K562 (cell line): ENCODE results near the gene TRAF7. TPM values are rescaled to one million over a fixed set of nuclear protein-coding genes. Genes with fewer than 3 reads are reported as not detected.

ENCODE experiments used
- ATAC-seq: fragments of 200-7000 bp; cut with Tn5 transposase; 3 replicates; pipeline ENCODE4 v1.9.1; 2020; ENCODE audit warnings: moderate library complexity
- BruUV-seq: library from RNA; stranded (reverse); fragments of 400-500 nt; replicated peaks from 2 replicates; lab custom pipeline; 2021; lab: Mats Ljungman, UMichigan
- CTCF ChIA-PET: fragments of 300-600 bp; formaldehyde crosslinking; extraction: SDS; loops from one replicate; lab custom pipeline; 2021; ENCODE audit warnings: low intra/inter-chr PET ratio; lab: Yijun Ruan, JAX
- POLR2A ChIA-PET: fragments of 300-600, 350-650 bp; sonication (Branson Sonifier 250); formaldehyde crosslinking; extraction: SDS; loops from one replicate; lab custom pipeline; 2021; ENCODE audit warnings: antibody characterized with exemption, inconsistent platforms; lab: Yijun Ruan, JAX
- DNase-seq, 4 experiments: peaks; one replicate each; pipeline versions ENCODE4 v3.0.0 to v3.0.0-alpha.2; 2011 to 2018; ENCODE audit warnings: low spot score in 3 of 4, mixed read lengths in 3 of 4; ENCODE audit errors: extremely low read depth in 1 of 4
- FAIRE-seq: peaks from 2 replicates; lab custom pipeline; 2011; peaks lifted over from hg19 to GRCh38; lab: Jason Lieb, UNC
- H2AFZ ChIP-seq: 2 replicates; pipeline ENCODE4 v1.6.0; 2011; ENCODE audit warnings: low read depth, low read length, control low read depth, inconsistent platforms
- H3K27ac ChIP-seq: fragments of 200-600 bp; 3 replicates; pipeline ENCODE4 v1.8.0; 2011; ENCODE audit warnings: low read depth, mild to moderate bottlenecking, control low read depth, inconsistent platforms, low read length, moderate library complexity, mixed read lengths; ENCODE audit errors: extremely low read depth
- H3K27me3 ChIP-seq, 2 experiments: fragments of 300-600 bp in 1 of 2; 2 replicates in 1 of 2; 3 replicates in 1 of 2; pipeline versions ENCODE4 v1.6.0 to v1.8.0; 2011; ENCODE audit warnings: inconsistent platforms in 2 of 2, low read length in 2 of 2, mild to moderate bottlenecking in 1 of 2, mixed read lengths in 1 of 2, moderate library complexity in 1 of 2; ENCODE audit not compliant: control insufficient read depth in 2 of 2, insufficient read depth in 2 of 2
- H3K36me3 ChIP-seq: fragments of 300-600 bp; 3 replicates; pipeline ENCODE4 v1.8.0; 2011; ENCODE audit warnings: mild to moderate bottlenecking, low read length, inconsistent platforms; ENCODE audit not compliant: control insufficient read depth, insufficient read depth
- H3K4me1 ChIP-seq, 2 experiments: fragments of 200-600 bp in 1 of 2; replicated peaks in 1 of 2; 2 replicates in 1 of 2; 3 replicates in 1 of 2; pipeline versions ENCODE4 v1.5.1 to v1.8.0; 2011; ENCODE audit warnings: inconsistent platforms in 2 of 2, low read length in 2 of 2, mild to moderate bottlenecking in 1 of 2, mixed read lengths in 1 of 2, moderate library complexity in 1 of 2; ENCODE audit not compliant: control insufficient read depth in 2 of 2, insufficient read depth in 2 of 2
- H3K4me2 ChIP-seq: 2 replicates; pipeline ENCODE4 v1.6.1; 2011; ENCODE audit warnings: low read length, control low read depth, inconsistent platforms, mixed read lengths; ENCODE audit not compliant: insufficient read depth
- H3K4me3 ChIP-seq: fragments of 200-600 bp; sonication (generic), shearing (Covaris generic); 2 replicates; pipeline ENCODE4 v1.5.1; 2016; ENCODE audit warnings: control low read depth, inconsistent platforms
- H3K79me2 ChIP-seq: fragments of 200-600 bp; 3 replicates; pipeline ENCODE4 v1.8.0; 2011; ENCODE audit warnings: low read length, inconsistent platforms; ENCODE audit not compliant: control insufficient read depth, insufficient read depth
- H3K9ac ChIP-seq, 2 experiments: 2 replicates each; pipeline versions ENCODE4 v1.6.0 to v1.6.1; 2011; ENCODE audit warnings: low read depth in 2 of 2, low read length in 2 of 2, control low read depth in 1 of 2, inconsistent platforms in 1 of 2, mild to moderate bottlenecking in 1 of 2, mixed read lengths in 1 of 2; ENCODE audit not compliant: insufficient read depth in 1 of 2
- H3K9me1 ChIP-seq: one replicate; pipeline ENCODE4 v1.6.0; 2011; ENCODE audit warnings: inconsistent platforms, mild to moderate bottlenecking, low read length, moderate library complexity; ENCODE audit not compliant: control insufficient read depth, insufficient read depth
- H3K9me3 ChIP-seq: replicated peaks from 2 replicates; pipeline ENCODE4 v1.5.1; 2011; ENCODE audit warnings: low read depth, low read length, inconsistent platforms; ENCODE audit not compliant: control insufficient read depth, insufficient read depth
- H4K20me1 ChIP-seq: replicated peaks from 2 replicates; pipeline ENCODE4 v1.6.1; 2011; ENCODE audit warnings: low read length, inconsistent platforms, mixed read lengths; ENCODE audit not compliant: control insufficient read depth, insufficient read depth
- EWSR1 ChIP-seq: fragments of 450-650 bp; IDR thresholded peaks from 2 replicates; pipeline ENCODE4 v1.6.1; 2018; ENCODE audit warnings: borderline replicate concordance, mild to moderate bottlenecking, low read depth, moderate library complexity; ENCODE audit not compliant: partially characterized antibody
- GABPB2 ChIP-seq: fragments of 250-450 bp; sonication (Bioruptor Pico); conservative IDR thresholded peaks from 2 replicates; pipeline ENCODE4 v1.5.1; 2021; ENCODE audit warnings: mild to moderate bottlenecking
- KLF1 ChIP-seq: fragments of 450-650 bp; IDR thresholded peaks from 2 replicates; pipeline ENCODE4 v1.6.1; 2016; ENCODE audit warnings: missing genetic modification characterization, missing compliant biosample characterization
- TFAM ChIP-seq: fragments of 250-450 bp; sonication (Bioruptor Pico); conservative IDR thresholded peaks from 2 replicates; pipeline ENCODE4 v1.5.0; 2021; ENCODE audit warnings: mild to moderate bottlenecking, moderate library complexity
- U2AF1 ChIP-seq: fragments of 200-400 bp; formaldehyde crosslinking; optimal IDR thresholded peaks from 2 replicates; pipeline ENCODE3; 2017; ENCODE audit warnings: mild to moderate bottlenecking, low read depth, low read length, moderate library complexity
- ZNF134 ChIP-seq: fragments of 250-450 bp; sonication (Bioruptor Pico); conservative IDR thresholded peaks from 2 replicates; pipeline ENCODE4 v1.4.0; 2020
- whole genome bisulfite sequencing: fragments of 100-300 bp; shearing (Covaris generic); methylation state at CpG from one replicate; pipeline ENCODE4 v1.1.6; 2016; ENCODE audit warnings: low coverage, mixed read lengths; ENCODE audit not compliant: insufficient coverage; ENCODE audit errors: missing lambda C conversion rate; 5-methylcytosine and 5-hydroxymethylcytosine counted together
- in situ Hi-C: fragments of 300-500 bp; cut with MboI; formaldehyde crosslinking; loops from 4 replicates; pipeline ENCODE4 v1.15.0; 2018; ENCODE audit warnings: inconsistent platforms, mixed read lengths
- intact Hi-C: fragments of 100-400 bp; cut with micrococcal nuclease; formaldehyde crosslinking; loops from 2 replicates; pipeline ENCODE4 v1.14.2; 2022
- polyA plus RNA-seq, 8 experiments: library from polyadenylated mRNA; depleted of rRNA in 4 of 8; stranded (reverse) in 5 of 8; unstranded in 3 of 8; fragments of >200 nt; fragmentation: Nextera tagmentation in 2 of 8; fragmentation: Illumina TruSeq in 1 of 8; extraction: Ambion mirVana in 2 of 8; extraction: Trizol in 1 of 8; gene quantifications; 2 replicates each; pipeline versions ENCODE4 v1.2.1 to v1.2.3, GENCODE V29; 2011 to 2014; ENCODE audit warnings: inconsistent platforms in 1 of 8, missing spikeins in 1 of 8
- total RNA-seq, 7 experiments: library from RNA; depleted of rRNA in 6 of 7; stranded (reverse); fragments of >200 nt in 6 of 7; fragmentation: Illumina TruSeq in 2 of 7; extraction: Trizol in 2 of 7; gene quantifications; 2 replicates each; pipeline versions ENCODE4 v1.2.1 to v1.2.3, GENCODE V29; 2011 to 2021; ENCODE audit warnings: low replicate concordance in 1 of 7
- TF ChIP-seq, protein P1 (sequence below): sonication (generic); formaldehyde crosslinking; IDR thresholded peaks from 2 replicates; pipeline ENCODE4 v1.8.1; 2023; ENCODE audit warnings: mild to moderate bottlenecking, missing genetic modification reagents
- TF ChIP-seq, protein P2 (sequence below): fragments of 450-650 bp; IDR thresholded peaks from 2 replicates; pipeline ENCODE4 v1.6.1; 2016; ENCODE audit warnings: missing biosample characterization, missing genetic modification characterization

TRAF7 gene
- total and polyA plus RNA-seq, 9 of the 15 experiments (the other 6 are each of a cell fraction or from before 2014, with no cell fraction given), result 1.1 to 113 (median 41.6) TPM

DNA sequence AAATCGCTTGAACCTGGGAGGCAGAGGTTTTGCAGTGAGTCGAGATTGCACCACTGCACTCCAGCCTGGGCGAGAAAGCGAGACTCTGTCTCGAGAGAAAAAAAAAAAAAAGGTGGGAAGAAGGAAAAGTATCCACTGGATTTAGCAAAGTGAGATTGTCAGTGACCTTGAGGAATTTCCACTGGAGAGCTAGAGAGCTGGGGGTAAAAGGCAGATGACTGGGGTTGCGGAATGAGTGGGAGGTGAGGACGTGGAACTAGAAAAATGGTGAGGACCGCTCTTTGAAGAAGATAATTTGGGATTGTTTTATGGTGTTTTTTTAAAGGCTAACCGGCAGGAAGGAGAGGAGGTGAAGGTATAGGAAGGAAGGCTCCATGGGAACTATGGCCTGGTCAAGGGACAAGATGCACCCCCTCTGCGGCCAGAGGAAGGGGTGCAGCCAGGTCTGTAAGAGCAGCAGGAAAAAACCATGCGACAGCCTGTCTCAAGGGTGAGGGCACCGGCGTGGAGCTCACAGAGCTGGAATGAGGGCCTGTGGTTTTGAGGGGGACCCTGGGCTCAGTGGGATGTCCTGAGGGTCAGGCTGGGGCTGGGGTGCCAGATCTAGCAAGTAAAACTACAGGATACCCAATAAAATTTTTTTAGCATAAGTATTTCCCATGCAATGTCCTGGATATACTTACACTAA, 49.0 kb downstream of the TRAF7 start:
- no peaks in the 10 kb centered on the region; the same call in 1 of the 2 replicates for H4K20me1 ChIP-seq
- H3K4me1 ChIP-seq, result peaks cover 9 to 57% of the 10 kb centered on the region in 2 experiments; a peak in 4 of 5 replicates
- ChIA-PET POLR2A (interaction anchor here (0.5 to 1.4 kb wide), 5 partner anchors 10 to 71 kb away, joined by 3 to 15 read pairs (median 3); partner anchors contain the start of gene TRAF7), CTCF (no interaction called here)
- peaks cover 34% of the 10 kb centered on the region for H3K79me2 ChIP-seq
- peak overlapping the region; percentile 84 for H3K4me3 ChIP-seq
- in situ Hi-C loops, result no loop called here
- ATAC-seq (peak; percentile 8), FAIRE-seq (peak; percentile 56), DNase-seq (peak; percentile 42 to 53 (median 42))
- intact Hi-C loops, result no loop called here
- TSS peak; percentile 81 for BruUV-seq
- no peaks in the 10 kb centered on the region for H3K9me3 ChIP-seq
- H2AFZ ChIP-seq, result peak overlapping the region; percentile 100
- peak overlapping the region; percentile 92 for H3K4me2 ChIP-seq
- peak overlapping the region; percentile 92 to 96 for H3K9ac ChIP-seq
- peaks cover 30% of the 10 kb centered on the region; the same call in 1 of the 3 replicates for H3K36me3 ChIP-seq
- WGBS, result 51% methylated on average over 9 of the region's 13 CpGs
- H3K27ac ChIP-seq, result peak overlapping the region; percentile 93
- no peaks in the 10 kb centered on the region for H3K27me3 ChIP-seq
- H3K9me1 ChIP-seq, result no peaks in the 10 kb centered on the region
- TF ChIP-seq U2AF1 (peak; percentile 3), GABPB2 (CRISPR knock-in tag) (no peak), KLF1 (tag) (no peak), ZNF134 (no peak), EWSR1 (no peak), TFAM (CRISPR knock-in tag) (no peak)
- TF ChIP-seq, protein P1, sequence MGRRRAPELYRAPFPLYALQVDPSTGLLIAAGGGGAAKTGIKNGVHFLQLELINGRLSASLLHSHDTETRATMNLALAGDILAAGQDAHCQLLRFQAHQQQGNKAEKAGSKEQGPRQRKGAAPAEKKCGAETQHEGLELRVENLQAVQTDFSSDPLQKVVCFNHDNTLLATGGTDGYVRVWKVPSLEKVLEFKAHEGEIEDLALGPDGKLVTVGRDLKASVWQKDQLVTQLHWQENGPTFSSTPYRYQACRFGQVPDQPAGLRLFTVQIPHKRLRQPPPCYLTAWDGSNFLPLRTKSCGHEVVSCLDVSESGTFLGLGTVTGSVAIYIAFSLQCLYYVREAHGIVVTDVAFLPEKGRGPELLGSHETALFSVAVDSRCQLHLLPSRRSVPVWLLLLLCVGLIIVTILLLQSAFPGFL (CRISPR knock-in tag), result 0 out of 2 replicates have a peak, but pooled peaks have one; percentile 79
- TF ChIP-seq, protein P2, sequence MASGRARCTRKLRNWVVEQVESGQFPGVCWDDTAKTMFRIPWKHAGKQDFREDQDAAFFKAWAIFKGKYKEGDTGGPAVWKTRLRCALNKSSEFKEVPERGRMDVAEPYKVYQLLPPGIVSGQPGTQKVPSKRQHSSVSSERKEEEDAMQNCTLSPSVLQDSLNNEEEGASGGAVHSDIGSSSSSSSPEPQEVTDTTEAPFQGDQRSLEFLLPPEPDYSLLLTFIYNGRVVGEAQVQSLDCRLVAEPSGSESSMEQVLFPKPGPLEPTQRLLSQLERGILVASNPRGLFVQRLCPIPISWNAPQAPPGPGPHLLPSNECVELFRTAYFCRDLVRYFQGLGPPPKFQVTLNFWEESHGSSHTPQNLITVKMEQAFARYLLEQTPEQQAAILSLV, result no peak
